ENCODE data around the gene NUP62CL. TPM values are rescaled to one million over a fixed set of nuclear protein-coding genes. Genes with fewer than 3 reads are reported as not detected.

NUP62CL gene
- total and polyA plus RNA-seq, 2 of the 13 experiments (the other 11 are each of a cell fraction or from before 2014, with no cell fraction given): 4.2 to 5.8 TPM

- TF ChIP-seq CTCF (CRISPR knock-in tag; IDR thresholded peaks at IDR 0.05): no peak
- TF ChIP-seq ETV5 (CRISPR knock-in tag; IDR thresholded peaks at IDR 0.05; ENCODE audit: borderline replicate concordance): peak; percentile 58; the same call in 1 of the 2 replicates
- TF ChIP-seq ZNF577 (CRISPR knock-in tag; IDR thresholded peaks at IDR 0.05; ENCODE audit: borderline replicate concordance, low read depth): no peak
- no peak for TF ChIP-seq KLF15 (CRISPR knock-in tag; IDR thresholded peaks at IDR 0.05; ENCODE audit: borderline replicate concordance)
- no peak for TF ChIP-seq ZNF44 (CRISPR knock-in tag; IDR thresholded peaks at IDR 0.05)
- TF ChIP-seq ZXDC (CRISPR knock-in tag; IDR thresholded peaks at IDR 0.05): no peak
- TF ChIP-seq GATAD2A (CRISPR knock-in tag; IDR thresholded peaks at IDR 0.05): peak; percentile 42; the same call in 1 of the 2 replicates
- no peak for TF ChIP-seq ZNF430 (CRISPR knock-in tag; IDR thresholded peaks at IDR 0.05)
- peak in 1 of 2 experiments; percentile 42; a peak in 1 of 4 replicates for TF ChIP-seq ATF4 (CRISPR knock-in tag; IDR thresholded peaks at IDR 0.05)
- no peak for TF ChIP-seq ZFP37 (CRISPR knock-in tag; IDR thresholded peaks at IDR 0.05; ENCODE audit: borderline replicate concordance)
- no peak for TF ChIP-seq KAT7 (CRISPR knock-in tag; IDR thresholded peaks at IDR 0.05; ENCODE audit: borderline replicate concordance)
- TF ChIP-seq ARID4A (CRISPR knock-in tag; IDR thresholded peaks at IDR 0.05; ENCODE audit: borderline replicate concordance): no peak
- TF ChIP-seq MYPOP (CRISPR knock-in tag; IDR thresholded peaks at IDR 0.05): no peak
- no peak for TF ChIP-seq ZNF510 (CRISPR knock-in tag; IDR thresholded peaks at IDR 0.05; ENCODE audit: low read depth)
- no peak for TF ChIP-seq HMG20A (CRISPR knock-in tag; IDR thresholded peaks at IDR 0.05; ENCODE audit: borderline replicate concordance)
These were observed 70.9 kb downstream of the NUP62CL start (continued) for GRCh38 chrX:107135049-107135964.

All from HepG2 (cell line).